GM23338 (cell line): ENCODE measurements around the gene RTN4IP1. TPM values are rescaled to one million over a fixed set of nuclear protein-coding genes. Genes with fewer than 3 reads are reported as not detected.

Source experiments
- ATAC-seq: fragments of 200-7000 bp; cut with Tn5 transposase; 3 replicates; pipeline ENCODE4 v1.9.1; 2020
- DNase-seq: peaks from one replicate; pipeline ENCODE4 v3.0.0-alpha.2; 2015; ENCODE audit warnings: low spot score
- H2AFZ ChIP-seq: fragments of 200-600 bp; sonication (generic); 2 replicates; pipeline ENCODE4 v1.8.0; 2016; ENCODE audit warnings: antibody characterized with exemption, mild to moderate bottlenecking, moderate library complexity
- H3F3A ChIP-seq: fragments of 200-600 bp; sonication (generic); replicated peaks from 2 replicates; pipeline ENCODE4 v1.8.0; 2017; ENCODE audit warnings: antibody characterized with exemption, mixed run types, low read depth
- H3K27ac ChIP-seq: fragments of 200-600 bp; sonication (generic); 2 replicates; pipeline ENCODE4 v1.6.1; 2016; ENCODE audit warnings: low read depth
- H3K27me3 ChIP-seq: fragments of 200-600 bp; sonication (generic); 2 replicates; pipeline ENCODE4 v1.8.0; 2016; ENCODE audit warnings: mild to moderate bottlenecking, mixed run types, moderate library complexity; ENCODE audit not compliant: insufficient read depth
- H3K36me3 ChIP-seq: fragments of 200-600 bp; sonication (generic); 2 replicates; pipeline ENCODE4 v1.8.0; 2016; ENCODE audit warnings: mild to moderate bottlenecking; ENCODE audit not compliant: insufficient read depth
- H3K4me1 ChIP-seq: fragments of 200-600 bp; sonication (generic); 2 replicates; pipeline ENCODE4 v1.8.0; 2016; ENCODE audit warnings: mild to moderate bottlenecking, moderate library complexity; ENCODE audit not compliant: insufficient read depth
- H3K4me2 ChIP-seq: fragments of 200-600 bp; sonication (generic); 2 replicates; pipeline ENCODE4 v1.7.1; 2017; ENCODE audit warnings: mixed run types
- H3K4me3 ChIP-seq: fragments of 200-600 bp; sonication (generic); 2 replicates; pipeline ENCODE4 v1.6.1; 2016; ENCODE audit warnings: mixed run types
- H3K79me2 ChIP-seq: fragments of 200-600 bp; sonication (generic); replicated peaks from 2 replicates; pipeline ENCODE4 v1.8.0; 2017; ENCODE audit warnings: mild to moderate bottlenecking; ENCODE audit not compliant: insufficient read depth
- H3K9me2 ChIP-seq: fragments of 200-600 bp; sonication (generic); 2 replicates; pipeline ENCODE4 v1.8.0; 2017; ENCODE audit not compliant: insufficient read depth
- H4K20me1 ChIP-seq: fragments of 200-600 bp; sonication (generic); replicated peaks from 2 replicates; pipeline ENCODE4 v1.8.0; 2017; ENCODE audit warnings: mild to moderate bottlenecking; ENCODE audit not compliant: insufficient read depth
- H3K27ac Mint-ChIP-seq: 2 replicates; pipeline ENCODE4 v1.8.0; 2020; ENCODE audit warnings: inconsistent platforms, mild to moderate bottlenecking, moderate library complexity, mixed read lengths
- H3K27me3 Mint-ChIP-seq: 3 replicates; pipeline ENCODE4 v1.8.0; 2022; ENCODE audit warnings: low read depth, mild to moderate bottlenecking, moderate library complexity, mixed read lengths, inconsistent platforms; ENCODE audit not compliant: insufficient read depth, poor library complexity
- H3K36me3 Mint-ChIP-seq: 3 replicates; pipeline ENCODE4 v1.8.0; 2021; ENCODE audit warnings: low read depth, mild to moderate bottlenecking, inconsistent platforms, moderate library complexity, mixed read lengths
- H3K4me1 Mint-ChIP-seq: 3 replicates; pipeline ENCODE4 v1.8.0; 2020; ENCODE audit warnings: mild to moderate bottlenecking, inconsistent platforms, mixed read lengths
- H3K4me3 Mint-ChIP-seq: 3 replicates; pipeline ENCODE4 v1.8.0; 2021; ENCODE audit warnings: moderate library complexity, mild to moderate bottlenecking, inconsistent platforms, mixed read lengths
- H3K9me3 Mint-ChIP-seq: 3 replicates; pipeline ENCODE4 v1.8.0; 2020; ENCODE audit warnings: moderate library complexity, mild to moderate bottlenecking, inconsistent platforms, mixed read lengths
- CREB1 ChIP-seq: fragments of 250-450 bp; sonication (Bioruptor Pico); IDR thresholded peaks from 2 replicates; pipeline ENCODE4 v1.5.0; 2020; ENCODE audit warnings: low read depth, mild to moderate bottlenecking, moderate library complexity
- CTCF ChIP-seq, 2 experiments: fragments of 200-600 bp in 1 of 2; sonication (generic) in 1 of 2; conservative IDR thresholded peaks; 2 replicates each; pipeline versions ENCODE4 v1.5.1 to v1.6.1; 2016 to 2017; ENCODE audit warnings: antibody characterized with exemption in 2 of 2, low read depth in 2 of 2, mild to moderate bottlenecking in 2 of 2, moderate library complexity in 1 of 2
- ETS1 ChIP-seq: IDR thresholded peaks from 2 replicates; pipeline ENCODE4 v1.6.1; 2016; ENCODE audit warnings: antibody characterized with exemption
- EZH2 ChIP-seq: fragments of 200-600 bp; sonication (generic); IDR thresholded peaks from one replicate; pipeline ENCODE4 v1.8.0; 2017; ENCODE audit warnings: antibody characterized with exemption, mild to moderate bottlenecking, low read depth; ENCODE audit not compliant: unreplicated experiment
- EZH2phosphoT487 ChIP-seq: fragments of 200-600 bp; sonication (generic); IDR thresholded peaks from one replicate; pipeline ENCODE4 v1.8.1; 2018; ENCODE audit warnings: antibody characterized with exemption; ENCODE audit not compliant: unreplicated experiment
- JUNB ChIP-seq: IDR thresholded peaks from one replicate; pipeline ENCODE4 v1.6.1; 2016; ENCODE audit warnings: antibody characterized with exemption; ENCODE audit not compliant: unreplicated experiment
- NANOG ChIP-seq: IDR thresholded peaks from 2 replicates; pipeline ENCODE4 v1.6.1; 2016; ENCODE audit warnings: antibody characterized with exemption, borderline replicate concordance
- POLR2AphosphoS5 ChIP-seq: IDR thresholded peaks from 2 replicates; pipeline ENCODE4 v1.6.1; 2016; ENCODE audit warnings: antibody characterized with exemption, low read depth
- REST ChIP-seq: IDR thresholded peaks from one replicate; pipeline ENCODE4 v1.6.1; 2018; ENCODE audit warnings: antibody characterized with exemption; ENCODE audit not compliant: unreplicated experiment
- STAT1 ChIP-seq: IDR thresholded peaks from one replicate; pipeline ENCODE4 v1.6.1; 2016; ENCODE audit warnings: antibody characterized with exemption; ENCODE audit not compliant: unreplicated experiment
- ZNF114 ChIP-seq: fragments of 250-450 bp; sonication (Bioruptor Pico); IDR thresholded peaks from 2 replicates; pipeline ENCODE4 v1.5.0; 2020; ENCODE audit warnings: mild to moderate bottlenecking, moderate library complexity
- ZNF331 ChIP-seq: fragments of 250-450 bp; sonication (Bioruptor Pico); IDR thresholded peaks from 2 replicates; pipeline ENCODE4 v1.5.0; 2020; ENCODE audit warnings: low read depth, mild to moderate bottlenecking, moderate library complexity
- ZNF462 ChIP-seq: fragments of 250-450 bp; sonication (Bioruptor Pico); IDR thresholded peaks from 2 replicates; pipeline ENCODE4 v1.5.0; 2020; ENCODE audit warnings: mild to moderate bottlenecking, moderate library complexity
- polyA plus RNA-seq: library from polyadenylated mRNA; unstranded; fragments of >200 nt; fragmentation: Nextera tagmentation; extraction: Ambion mirVana; gene quantifications from 2 replicates; pipeline ENCODE4 v1.2.1, GENCODE V29; 2016
- total RNA-seq: library from RNA; depleted of rRNA; stranded (reverse); fragments of >200 nt; shearing (Covaris generic); gene quantifications from 2 replicates; pipeline ENCODE4 v1.2.3, GENCODE V29; 2014

RTN4IP1 gene
- total and polyA plus RNA-seq, 2 experiments from 2014 or later: 14.5 to 17.5 TPM

DNA sequence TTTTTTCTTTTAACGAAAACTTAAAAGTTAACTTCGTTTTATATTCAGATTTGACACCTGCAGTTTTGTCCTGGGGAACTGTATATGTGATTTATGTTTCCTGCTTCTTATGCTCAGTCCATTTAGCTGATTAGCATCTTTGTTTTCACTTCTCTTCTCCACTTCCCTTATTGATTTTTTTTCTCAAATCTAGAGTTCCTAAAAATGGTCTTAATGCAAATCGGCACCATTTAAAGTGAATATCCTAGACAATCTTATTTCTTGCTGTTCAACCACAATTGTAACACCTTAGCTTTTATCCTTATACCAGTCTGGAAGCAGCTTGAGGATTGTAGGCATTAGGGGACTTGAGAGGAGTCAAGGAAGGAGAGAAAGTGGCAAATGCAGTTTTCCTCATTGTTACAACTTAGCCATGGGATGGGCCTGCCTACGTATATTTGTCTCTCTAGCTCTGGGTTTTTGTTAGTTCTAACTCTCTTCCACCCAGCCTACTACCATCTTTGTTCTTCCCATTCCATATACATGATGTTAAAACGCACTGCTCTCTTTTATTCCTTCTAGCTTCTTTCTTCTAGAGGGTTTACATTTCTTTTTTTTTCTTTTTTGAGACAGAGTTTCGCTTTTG is 8.5 kb upstream of the RTN4IP1 start:
- H3K4me2 ChIP-seq: no peak overlapping the region
- no peak for TF ChIP-seq CREB1 (CRISPR knock-in tag)
- no peak for TF ChIP-seq ETS1
- no peak for TF ChIP-seq REST
- no peak for TF ChIP-seq ZNF114 (CRISPR knock-in tag)
- no peak for TF ChIP-seq EZH2phosphoT487
- TF ChIP-seq STAT1: no peak
- no peak for TF ChIP-seq NANOG
- no peak for TF ChIP-seq ZNF331 (CRISPR knock-in tag)
- TF ChIP-seq ZNF462 (CRISPR knock-in tag): no peak
- no peak for TF ChIP-seq CTCF (conservative IDR thresholded peaks at IDR 0.05; ENCODE audit: low read depth in 2 of 2)
- no peak for TF ChIP-seq POLR2AphosphoS5
- no peak for TF ChIP-seq EZH2
- TF ChIP-seq JUNB: no peak
- H2AFZ ChIP-seq: no peak overlapping the region
- Mint-ChIP-seq H3K4me1 (peaks cover 28% of the 10 kb centered on the region), H3K9me3 (no peaks in the 10 kb centered on the region), H3K4me3 (no peak overlapping the region), H3K27me3 (peaks cover 3% of the 10 kb centered on the region), H3K27ac (no peak overlapping the region; the same call in 1 of the 2 replicates), H3K36me3 (peaks cover 33% of the 10 kb centered on the region)
- no peaks in the 10 kb centered on the region for H3K9me2 ChIP-seq
- H4K20me1 ChIP-seq: no peaks in the 10 kb centered on the region
- no peaks in the 10 kb centered on the region for H3F3A ChIP-seq
- H3K27me3 ChIP-seq: no peaks in the 10 kb centered on the region
- H3K79me2 ChIP-seq: peaks cover 87% of the 10 kb centered on the region
- peak overlapping the region; percentile 27; the same call in 1 of the 2 replicates for H3K27ac ChIP-seq
- peaks cover 13% of the 10 kb centered on the region; the same call in 1 of the 2 replicates for H3K36me3 ChIP-seq
- DNase-seq (no peak), ATAC-seq (no peak)
- H3K4me1 ChIP-seq: no peaks in the 10 kb centered on the region
- H3K4me3 ChIP-seq: no peak overlapping the region
